Hematopoietic multipotent progenitor cell (in vitro differentiated cells): ENCODE measurements around the gene WNT7A. TPM values are rescaled to one million over a fixed set of nuclear protein-coding genes. Genes with fewer than 3 reads are reported as not detected.

ENCODE experiments used
- DNase-seq, 3 donors: peaks; one replicate each; pipeline ENCODE4 v3.0.0-alpha.2; 2011 to 2015; ENCODE audit warnings: low read depth in 2 of 3, low spot score in 2 of 3
- total RNA-seq: library from RNA; depleted of rRNA; stranded (reverse); fragments of >200 nt; gene quantifications from one replicate; pipeline ENCODE4 v1.2.3, GENCODE V29; 2012

Gene WNT7A
- total RNA-seq, 1 donor: not detected

DNA sequence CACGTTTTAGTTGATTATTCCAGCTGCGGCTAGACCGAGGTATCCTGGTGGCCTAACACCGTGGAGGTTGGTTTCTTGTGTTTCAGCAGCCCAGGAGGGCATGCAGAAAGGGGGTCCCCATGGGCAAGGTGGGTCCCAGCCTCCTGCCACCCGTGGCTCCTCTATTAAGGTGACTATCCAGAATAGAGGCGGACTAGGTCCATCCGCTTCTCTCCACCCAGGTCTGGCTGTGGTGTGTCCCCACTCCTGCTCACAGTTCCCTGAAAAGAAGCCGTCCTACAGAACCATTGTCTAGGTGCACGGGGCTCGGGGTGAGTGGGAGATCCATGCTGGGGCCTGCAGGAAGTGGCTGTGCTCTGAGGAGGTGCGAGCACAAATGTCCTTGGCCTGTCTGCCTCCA is 81.5 kb downstream of the WNT7A start:
- DNase-seq: no peak

DNA sequence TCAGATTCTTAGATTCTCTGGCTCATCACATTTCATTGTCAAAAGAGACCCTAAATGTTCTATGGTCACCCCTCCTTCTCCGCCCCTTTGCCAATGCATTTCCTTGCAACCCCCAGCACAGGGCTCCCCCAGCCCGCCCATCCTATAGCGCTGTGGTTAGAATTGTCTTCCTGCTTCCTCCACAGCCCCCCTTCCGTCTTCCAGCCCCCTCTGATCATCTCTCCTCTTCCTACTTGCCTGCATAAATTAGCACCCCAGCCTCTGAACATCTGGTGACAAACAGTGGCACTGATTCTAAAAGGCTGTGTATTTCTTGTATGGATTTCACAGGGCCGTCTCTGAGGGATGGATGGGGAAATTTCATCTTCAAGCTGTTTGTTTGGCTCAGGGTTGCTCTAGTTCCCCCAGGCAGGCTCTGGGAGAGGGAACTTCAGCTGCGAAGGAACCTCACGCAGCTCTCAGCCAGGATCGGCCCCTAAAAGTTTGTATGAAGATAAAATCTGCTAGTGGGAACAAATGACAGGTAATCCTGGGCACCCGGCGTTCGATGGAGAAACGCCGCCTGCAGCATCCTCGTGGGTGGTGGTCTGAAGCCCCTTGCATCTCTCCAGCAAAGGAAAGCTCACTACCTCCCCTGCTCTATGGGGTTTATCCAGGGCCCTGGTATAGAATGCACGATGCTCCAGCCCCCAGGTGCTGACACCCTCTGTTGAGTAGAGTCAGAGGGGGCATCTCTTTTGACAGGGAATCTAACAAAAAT is 83.0 kb downstream of the WNT7A start:
- DNase-seq: peak in 1 of 3 donors; percentile 10

DNA sequence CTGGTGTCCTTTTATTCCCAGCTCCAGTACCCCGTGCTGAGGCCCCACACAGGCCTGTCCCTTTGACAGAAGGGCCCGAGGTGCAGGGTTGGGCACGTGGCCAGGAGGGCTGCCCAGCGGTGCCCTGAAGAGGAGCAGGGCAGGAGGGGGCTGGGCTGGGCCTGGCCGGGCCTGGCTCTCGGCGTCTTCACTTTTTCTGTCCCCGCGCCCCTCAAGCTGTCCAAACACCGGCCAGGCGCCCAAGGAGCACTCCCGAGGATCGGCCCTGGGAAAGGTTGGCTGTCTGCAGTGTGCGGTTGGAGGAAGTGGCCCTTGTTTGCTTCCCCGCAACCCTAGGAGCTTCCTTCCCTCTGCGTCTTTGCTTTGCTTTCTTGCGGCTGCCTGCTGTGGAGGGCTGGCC is 84.1 kb downstream of the WNT7A start:
- no peak for DNase-seq

DNA sequence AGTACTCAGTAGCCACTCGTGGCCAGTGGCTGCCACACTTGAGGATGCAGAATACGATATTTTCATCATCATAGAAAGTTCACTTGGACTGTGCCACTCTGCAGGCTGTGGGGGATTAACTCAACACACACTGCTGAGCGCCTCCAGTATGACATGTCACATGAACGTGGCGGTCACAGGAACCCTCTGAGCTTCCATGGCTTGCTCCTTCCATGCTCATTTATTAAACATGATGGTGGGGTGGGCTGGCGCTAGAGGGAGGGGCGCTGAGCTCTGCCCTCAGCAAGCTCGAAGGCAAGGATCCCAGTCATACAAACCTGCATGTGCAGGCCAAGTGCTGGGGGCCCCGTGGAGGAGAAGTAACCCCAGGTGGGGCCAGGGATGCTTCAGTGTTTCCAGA is 85.5 kb downstream of the WNT7A start:
- no peak for DNase-seq

DNA sequence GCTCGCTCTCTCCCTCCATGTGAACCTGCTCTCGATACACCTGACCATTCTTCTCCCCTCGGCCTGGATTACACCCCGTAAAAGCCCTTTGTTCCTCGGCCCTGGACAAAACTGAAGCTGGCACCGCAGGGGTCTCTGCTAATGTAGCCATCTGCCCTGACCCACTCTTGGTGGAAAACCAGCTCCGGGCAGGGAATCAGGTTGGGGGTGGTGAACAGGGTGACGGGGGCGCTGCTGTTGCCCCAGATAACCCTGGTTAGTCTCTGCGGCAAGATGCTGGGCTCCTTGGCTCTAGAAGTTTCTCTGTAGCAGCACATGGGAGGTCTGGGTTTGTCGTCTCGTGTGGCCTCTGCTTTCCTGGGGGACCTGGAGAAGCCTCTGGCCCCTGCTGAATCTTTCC is 86.4 kb downstream of the WNT7A start:
- no peak for DNase-seq

DNA sequence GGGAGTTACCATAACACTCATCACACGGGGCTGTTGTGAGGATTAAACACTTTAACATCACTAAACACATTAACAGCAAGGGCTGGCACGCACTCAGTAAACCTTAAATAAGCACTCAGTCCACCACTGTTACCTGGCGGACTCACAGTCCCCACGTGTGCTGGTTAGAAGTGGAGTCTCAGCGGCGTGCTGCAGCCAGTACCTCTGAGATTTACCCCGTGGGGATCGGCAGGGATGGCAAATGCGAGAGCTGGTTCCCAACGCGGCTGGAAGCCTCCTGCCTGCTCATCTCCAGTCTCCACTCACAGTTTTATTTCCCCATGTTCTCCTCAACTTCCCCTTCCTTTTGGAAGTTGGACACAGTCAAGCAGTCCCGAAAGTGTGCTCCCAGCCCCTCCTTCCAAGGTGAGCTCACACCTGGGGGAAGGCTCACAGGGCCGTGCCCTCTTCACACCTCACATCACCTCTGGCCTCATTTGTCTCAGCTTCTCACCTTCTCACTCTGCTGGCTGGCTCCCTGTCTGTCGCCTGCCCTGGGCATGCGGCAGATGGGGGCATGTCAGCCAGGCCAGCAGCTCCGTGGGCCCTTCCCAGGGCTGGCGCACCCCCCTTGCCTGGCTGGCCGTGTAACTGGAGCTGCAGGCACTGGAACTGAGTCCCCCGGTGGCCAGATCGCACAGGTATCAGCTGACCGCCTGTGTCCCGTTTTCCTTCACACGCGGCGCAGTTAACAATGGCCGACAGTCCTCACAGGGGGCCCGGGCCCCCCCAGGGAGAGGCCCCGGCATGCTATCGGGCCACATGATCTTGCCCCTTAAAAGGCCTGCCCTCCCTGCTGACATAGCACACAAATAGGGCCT is 87.1 kb downstream of the WNT7A start:
- no peak for DNase-seq

DNA sequence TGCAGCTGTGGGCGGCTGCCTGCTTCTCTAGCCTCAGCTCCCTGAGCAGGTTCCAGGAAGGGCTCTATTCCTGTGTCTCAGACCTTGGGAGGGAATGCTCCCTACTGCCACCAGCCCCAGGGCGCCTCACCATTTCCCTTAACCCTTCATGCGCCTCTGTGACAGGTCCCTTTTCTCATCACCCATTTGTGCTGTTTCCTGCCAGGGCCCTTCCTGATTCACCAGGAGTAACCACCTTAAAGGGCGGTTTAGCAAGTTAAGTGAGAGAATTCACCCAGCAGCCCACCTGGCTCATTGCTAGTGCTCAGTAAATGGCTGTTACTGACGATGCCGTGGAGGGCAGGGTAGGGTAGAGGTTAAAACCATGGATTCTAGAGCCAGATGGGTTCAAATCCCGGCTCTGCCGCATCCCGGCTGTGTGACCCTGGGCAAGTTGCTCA is 87.8 kb downstream of the WNT7A start:
- no peak for DNase-seq

DNA sequence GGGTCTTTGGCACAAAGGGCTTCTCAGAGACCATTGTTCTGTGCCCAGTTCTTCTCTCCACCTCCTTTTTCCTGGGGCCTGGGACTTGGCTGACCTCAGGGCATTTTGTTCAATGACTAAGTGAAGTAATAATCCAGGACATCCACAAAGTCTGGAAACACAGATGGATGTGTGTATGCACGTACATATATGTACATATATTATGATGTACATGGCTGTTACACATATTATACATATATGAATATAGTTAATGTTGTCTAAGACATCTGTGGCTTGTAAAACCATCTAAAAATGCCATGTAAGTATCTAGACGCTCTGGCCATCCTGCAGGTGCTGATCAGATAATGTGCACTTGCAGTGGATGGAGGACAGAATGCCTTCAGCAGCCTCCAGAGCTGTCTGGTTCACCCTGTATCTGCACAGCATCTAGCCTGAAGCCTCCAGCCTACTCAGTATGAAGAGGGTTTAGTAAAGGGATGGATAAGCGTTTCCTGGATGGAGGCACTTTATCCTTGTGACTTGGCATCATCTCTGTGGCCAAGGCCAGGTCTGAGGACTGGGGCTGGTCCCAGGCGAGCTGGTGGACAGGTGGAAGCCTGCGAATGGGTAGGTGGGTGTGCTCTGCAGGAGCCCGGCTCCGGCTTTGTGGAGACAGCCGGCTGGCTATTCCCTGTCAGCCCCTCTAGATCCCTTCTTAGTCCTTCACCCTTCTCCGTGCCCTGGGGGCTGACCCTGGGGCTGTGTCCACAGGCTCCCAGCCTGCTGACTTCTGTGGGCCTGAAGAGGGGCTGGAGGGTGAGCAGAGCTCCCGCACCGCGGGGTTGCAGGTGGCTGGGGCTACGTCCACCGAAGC is 88.4 kb downstream of the WNT7A start:
- DNase-seq: no peak

DNA sequence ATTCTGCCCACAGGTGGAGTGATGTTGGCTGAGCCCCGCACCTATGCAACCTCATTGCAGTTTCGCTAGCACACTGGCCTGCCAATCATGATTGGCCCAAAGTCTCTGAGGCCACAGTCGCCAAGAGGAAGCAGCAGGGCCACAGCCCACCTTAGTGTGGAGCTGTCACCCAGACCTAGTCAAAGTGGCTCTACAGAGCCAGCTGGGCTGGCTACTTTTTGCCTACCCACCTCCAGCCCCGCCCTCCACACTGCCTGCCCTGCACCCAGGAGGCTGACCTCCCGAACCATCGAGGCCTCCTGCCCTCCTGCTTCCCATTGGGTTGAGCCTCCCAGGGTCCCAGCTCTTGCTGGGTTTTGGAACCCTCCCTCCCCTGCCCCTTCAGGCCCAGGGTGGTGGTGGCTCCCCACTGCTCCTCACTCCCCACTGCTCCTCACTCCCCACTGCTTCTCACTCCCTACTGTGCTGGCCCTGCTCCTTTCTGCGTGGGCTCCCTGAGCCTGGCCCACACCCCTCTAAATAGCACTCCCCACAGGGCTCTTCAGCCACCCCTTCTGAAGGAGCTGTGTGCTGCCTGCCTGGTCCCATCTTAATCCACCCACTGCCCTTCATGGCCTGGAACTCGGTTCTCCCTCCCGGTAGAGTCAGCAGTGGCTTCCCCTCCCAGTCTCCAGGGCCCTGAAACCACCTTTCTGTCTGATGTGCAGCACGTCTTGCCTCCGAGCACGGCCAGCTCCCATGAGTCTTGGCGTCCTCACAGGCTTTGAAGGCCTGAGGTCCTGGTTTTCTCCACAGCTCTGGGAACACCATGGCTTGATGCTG is 89.3 kb downstream of the WNT7A start:
- DNase-seq: no peak

DNA sequence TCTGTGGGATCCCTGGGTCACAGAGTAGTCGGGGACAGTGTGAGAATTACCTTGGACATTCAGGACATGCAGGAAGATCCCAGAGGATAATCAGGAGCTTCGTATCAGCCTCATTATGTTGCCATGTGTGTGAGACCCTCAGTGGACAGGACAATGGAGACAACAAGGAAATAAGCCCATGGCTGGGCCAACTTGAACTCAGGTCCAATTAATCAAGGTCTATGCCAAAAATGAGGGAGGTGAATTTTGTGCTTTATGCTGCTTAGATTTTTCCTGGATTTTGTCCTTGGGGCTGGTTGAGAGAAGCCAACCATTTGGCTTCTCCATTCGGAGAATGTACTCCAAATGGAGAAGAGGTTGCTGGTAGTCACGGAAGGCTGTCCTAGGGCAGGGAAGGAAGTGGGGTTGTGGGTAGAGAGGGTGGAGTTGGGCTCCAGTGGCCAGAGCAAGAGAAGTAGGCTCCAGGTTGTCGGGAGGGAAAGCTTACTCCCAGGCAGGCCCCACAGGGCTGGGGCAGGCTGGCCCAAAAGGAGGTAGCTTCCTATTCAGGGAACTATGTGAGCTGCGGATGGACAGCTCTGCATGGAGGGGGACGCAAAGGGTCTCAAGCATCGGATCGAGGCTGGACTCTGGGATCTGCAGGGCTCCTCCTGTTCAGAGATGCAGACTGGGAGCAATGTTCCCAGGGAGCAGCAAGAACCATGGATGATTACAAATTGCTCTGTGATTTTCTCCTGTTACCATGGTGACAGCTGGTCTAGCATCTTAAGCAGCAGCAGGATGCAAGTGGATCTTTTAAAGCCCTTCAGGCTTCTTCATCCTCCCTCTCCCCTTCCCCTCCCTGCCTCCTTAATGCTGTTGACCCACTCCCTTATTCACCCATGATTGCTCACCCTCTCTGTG is 91.1 kb downstream of the WNT7A start:
- no peak for DNase-seq

DNA sequence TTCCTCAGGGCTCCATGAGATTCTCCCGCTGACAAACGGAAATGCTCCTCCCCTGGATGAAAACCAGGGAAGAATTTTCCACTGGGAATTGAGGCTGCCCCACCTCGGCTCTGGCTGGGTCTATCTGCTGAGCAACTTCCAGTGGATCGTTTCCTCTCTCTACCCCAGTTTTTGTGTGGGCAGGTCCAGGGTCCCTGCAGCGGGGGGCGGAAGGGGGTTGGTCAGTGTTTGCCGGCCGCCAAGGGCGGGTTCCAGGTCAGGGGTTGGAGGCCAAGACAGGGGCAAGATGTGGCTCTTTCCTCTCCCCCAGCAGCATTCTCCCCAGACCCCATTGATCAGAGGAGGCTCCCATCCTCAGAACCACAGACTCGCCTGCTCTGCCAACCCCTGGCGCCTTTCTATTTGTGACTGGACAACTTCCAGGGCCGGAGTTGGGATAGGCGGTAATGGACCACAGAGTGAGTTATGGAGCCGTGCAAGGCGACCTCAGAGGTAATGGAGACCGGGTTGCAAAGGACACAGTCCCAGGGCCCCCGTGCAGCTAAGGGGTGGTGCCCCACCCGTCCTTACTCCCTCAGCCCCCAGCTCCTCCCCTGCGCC is 92.2 kb downstream of the WNT7A start:
- DNase-seq: no peak

DNA sequence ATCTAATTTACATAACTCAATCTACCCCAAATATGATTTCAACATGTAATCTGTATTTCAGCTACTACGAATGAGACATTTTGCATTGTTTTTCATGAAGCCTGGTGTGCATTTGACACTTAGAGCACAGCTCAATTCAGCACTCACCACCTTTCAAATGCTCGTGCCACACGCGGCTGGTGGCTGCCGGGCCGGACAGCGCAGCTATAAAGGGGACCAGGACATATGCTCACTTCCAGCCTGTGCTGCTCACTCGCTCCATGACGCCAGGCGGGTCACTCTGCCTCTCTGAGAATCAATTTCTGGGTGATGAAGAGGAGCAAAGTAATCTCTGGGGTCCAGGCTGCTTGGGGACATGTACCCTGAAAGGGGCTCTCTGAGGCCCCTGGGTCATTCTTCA is 93.1 kb downstream of the WNT7A start:
- DNase-seq: no peak

DNA sequence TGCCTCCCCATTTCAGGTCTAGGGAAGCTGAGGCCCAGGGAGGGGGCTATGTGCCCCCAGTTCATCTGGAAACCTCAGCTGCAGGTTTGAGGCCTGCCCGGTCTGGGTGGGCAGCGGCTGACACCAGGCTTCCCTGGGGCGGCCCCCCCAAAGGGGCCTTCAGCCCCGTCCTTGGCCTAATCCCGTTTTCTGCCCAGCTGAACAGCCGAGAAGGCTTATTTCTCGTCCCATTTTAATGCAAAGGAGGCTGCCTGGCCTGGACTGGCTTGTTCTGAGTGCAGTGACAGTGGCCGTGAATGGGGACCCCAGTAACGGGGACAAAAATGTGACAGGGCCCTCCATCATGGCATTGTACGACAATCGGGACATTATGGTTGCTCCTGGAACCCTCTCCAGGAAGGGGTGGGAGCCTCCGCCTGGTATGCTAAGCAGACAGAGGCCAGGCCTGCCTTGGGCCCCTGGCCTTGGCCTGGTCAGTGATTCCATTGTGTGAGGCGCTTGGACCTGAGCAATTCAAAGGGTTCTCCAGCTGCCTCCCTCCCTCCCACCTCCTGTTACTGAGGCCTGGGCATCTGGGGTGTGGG is 93.9 kb downstream of the WNT7A start:
- no peak for DNase-seq

DNA sequence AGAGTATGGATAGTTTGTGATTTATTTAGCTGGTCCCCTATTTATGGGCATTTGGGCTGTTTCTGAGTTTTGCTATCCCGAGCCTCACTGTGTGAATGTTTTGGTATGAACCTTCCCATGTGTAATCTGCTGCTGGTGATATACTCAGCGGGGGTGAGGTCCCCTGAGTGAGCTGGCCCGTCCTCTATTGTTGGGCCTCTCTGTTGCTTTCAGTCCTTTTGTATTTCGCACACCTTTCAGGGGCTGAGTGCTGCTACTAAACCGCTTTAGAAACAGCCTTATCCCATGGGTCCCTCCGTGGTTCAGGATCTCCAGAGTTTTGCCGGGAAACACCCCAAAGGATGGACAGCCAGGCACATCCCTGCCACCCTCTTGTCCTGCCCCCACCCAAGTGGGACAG is 94.5 kb downstream of the WNT7A start:
- DNase-seq: no peak

DNA sequence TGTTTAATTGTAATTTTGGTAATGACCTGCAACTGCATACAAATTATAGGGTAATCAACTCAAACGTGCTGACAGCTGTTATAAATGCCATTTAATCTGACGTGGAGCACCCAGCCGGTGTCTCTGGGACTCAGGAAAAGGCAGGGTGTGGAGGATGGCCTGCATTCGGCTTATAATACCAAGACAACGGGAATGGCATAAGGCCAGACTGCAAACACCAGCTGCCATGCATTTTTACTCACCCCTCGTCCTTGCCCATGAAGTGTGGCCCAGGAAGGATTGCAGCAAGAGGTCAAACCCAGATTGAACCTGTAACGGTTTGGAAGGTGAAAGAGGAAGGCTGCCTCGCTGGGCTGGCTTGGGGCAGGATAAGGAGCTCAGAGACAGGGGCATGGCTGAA is 96.4 kb downstream of the WNT7A start:
- DNase-seq: no peak

DNA sequence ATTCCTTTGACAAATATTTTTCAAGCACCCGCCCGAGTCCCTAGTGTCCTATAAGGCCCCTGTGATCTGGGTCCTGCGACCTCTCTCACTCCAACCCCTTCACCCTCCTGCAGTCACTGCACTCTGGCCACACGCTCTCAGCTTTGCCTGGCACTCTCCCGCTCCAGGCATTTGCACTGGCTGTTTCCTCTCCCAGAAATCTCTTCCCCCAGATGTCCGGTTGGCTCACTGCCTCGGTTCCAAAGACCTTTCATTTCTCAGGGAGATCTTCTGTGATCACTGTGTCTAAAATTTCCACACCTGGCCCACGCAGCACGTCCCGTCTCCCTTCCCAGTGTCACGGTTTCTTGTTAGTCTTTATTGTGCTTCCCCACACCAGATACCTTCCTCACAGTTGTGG is 97.4 kb downstream of the WNT7A start:
- DNase-seq: peak in 1 of 3 donors; percentile 10

DNA sequence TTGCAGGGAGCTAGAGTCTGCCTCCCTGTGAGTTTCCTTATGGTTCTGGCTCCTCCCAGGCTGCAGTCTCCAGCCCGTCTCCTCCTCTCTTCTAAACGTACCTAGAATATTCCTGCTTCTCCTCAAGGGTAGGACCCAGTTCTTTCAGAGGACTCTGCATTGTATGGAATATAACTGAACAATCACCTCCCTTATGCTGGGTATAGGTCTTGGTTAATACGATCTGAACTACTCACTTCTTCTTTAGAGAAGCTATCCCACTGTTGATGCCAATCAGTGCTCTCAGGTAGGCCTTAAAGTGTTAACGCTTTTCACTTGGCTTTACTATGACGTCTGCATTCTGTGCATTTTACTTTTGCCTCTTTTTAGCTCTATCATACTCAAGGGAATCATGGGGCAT is 98.5 kb downstream of the WNT7A start:
- DNase-seq: no peak

DNA sequence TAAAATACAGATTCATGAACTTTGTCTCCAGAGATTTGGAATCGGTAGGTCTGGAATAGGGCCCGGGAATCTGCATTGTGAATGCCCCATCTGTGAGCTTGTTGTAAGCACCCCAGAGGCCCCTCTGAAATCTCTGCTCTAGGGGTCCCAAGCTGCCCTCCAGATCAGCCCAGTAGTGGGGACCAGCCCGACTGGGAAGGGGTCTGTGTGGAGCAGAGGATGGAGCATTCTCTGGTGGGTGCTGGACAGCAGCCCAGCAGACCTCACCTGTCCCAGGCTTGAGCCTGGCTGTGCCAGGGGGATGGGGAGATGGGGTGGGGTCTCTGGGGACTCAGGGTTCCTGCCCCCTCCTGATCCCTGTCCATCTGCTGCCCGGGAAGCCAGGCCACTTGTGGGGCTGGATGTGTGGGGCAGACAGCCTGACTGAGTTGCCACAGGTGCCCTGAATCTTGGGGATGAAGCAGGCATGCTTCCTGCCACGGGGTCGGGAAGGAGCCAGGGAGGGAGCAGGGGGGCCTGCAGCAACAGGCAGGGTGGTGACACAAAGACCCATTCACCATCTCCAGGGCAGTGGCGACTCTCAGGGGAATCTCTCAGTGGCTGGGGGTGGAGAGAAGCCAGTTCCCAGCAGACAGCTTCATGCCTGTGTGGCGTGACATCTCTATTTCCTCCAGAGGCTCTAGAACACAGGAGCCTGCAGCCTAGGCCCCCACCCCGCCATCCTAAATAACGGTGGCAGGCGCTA is 99.3 kb downstream of the WNT7A start:
- DNase-seq: no peak
